Stimulated activated CD4-positive, alpha-beta T cell treated with anti-CD3 and anti-CD28 coated beads, Interleukin-2, amount 100 ng/mL, for 48 hours (primary cell): ENCODE measurements around the gene FBXL7.

Experiments
- DNase-seq, 2 donors: peaks; one replicate each; pipeline ENCODE4 v3.0.0-alpha.2; 2020

The FBXL7 gene

DNA sequence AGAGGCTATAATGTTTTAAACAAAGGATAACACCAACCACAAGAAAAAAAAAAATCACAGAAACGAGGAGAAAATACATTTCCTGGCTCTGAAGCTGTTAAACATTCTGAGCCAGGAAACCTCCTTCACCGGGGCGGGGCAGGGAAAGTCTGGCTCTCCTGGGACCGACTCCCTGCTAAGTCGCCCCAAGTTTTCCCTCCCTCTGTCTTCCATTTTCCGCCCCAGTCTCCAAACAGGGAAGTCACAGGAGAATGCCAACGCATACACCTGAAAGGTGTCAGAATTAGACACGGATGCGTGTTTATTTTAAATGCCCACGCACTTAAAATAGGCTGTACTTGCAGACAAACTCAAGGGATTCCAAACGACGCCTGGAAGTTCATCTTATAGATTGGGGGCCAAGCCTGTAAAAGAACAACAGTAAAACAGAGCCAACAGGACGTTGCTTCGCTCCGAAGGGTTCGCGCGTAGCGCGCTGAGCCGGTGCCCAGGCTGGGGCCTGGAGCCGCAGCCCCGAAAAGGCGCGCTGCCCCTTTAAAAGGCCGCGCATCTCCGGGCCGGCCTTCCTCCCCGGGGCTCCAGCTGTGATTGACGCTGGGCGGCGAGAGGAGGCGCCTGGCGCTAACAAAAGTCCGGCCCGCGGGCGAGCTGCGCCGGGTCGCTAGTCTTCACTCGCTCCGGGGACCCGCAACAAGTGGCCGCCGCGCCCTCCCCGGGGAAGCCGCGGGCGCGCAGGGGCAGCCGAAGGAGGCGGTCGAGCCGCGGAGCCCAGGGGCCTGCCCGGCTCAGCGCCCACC lies at the start of gene FBXL7:
Gene FBXL7 (plus strand): TSS at position 653 of the 797 bp plus-strand sequence.
- no peak for DNase-seq

GRCh38 chr5:15450473-15450872 lies 49.5 kb upstream of the FBXL7 start:
- no peak for DNase-seq

GRCh38 chr5:15450949-15451348 lies 49.0 kb upstream of the FBXL7 start:
- DNase-seq = no peak

DNA sequence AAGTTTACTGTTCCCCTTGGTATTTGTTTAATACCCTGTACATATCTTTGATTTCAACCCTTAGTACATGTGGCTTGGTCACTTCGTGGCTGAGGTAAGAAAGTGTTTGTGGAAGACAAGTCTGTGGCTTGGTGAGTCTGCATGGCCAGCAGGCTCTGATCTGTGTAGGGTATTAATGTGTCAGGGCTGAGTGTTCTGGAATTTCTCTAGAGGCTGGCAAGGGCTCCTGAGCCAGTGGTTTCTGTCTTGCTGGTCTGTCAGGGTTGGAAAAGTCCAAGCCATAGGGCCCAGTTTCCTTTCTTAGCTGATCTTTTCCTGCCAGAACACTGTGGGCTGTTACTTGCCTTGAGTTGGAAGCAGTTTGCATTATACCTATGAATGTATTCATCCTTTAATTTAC lies 48.0 kb upstream of the FBXL7 start:
- DNase-seq = no peak

DNA sequence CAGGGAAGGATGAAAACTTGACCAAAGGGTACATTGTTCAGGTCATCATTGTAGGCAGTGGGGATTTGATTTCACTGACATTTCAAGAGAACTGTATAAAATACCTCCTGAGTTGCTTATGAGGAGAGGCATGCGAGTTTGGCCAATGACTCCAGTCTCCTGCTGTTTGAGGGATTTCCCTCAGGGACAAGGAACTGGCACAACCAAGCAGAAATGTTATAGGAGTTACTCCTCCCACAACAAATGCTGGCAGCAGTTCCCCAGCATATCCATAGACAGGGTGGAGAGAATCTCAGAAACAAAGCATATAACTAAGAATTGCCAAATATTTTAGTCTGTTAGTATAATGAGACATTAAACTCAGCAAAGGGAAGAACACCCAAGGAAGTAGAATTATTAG lies 47.2 kb upstream of the FBXL7 start:
- DNase-seq = no peak

DNA sequence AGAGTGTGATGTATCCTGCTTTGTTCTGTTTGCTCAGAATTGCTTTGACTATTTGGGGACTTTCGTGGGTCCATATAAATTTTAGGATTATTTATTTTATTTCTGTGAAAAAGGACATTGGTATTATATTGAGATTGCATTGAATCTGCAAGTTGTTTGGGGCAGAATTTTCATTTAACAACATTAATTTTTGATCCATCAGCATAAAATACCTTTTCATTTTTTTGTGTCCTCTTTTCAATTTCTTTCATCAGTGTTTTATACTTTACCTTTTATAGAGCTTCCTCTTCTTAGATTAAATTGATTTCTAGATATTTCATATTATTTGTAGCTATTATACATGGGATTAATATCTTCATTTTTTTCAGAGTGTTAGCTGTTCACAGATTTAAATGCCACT lies 40.8 kb upstream of the FBXL7 start:
- DNase-seq = no peak

DNA sequence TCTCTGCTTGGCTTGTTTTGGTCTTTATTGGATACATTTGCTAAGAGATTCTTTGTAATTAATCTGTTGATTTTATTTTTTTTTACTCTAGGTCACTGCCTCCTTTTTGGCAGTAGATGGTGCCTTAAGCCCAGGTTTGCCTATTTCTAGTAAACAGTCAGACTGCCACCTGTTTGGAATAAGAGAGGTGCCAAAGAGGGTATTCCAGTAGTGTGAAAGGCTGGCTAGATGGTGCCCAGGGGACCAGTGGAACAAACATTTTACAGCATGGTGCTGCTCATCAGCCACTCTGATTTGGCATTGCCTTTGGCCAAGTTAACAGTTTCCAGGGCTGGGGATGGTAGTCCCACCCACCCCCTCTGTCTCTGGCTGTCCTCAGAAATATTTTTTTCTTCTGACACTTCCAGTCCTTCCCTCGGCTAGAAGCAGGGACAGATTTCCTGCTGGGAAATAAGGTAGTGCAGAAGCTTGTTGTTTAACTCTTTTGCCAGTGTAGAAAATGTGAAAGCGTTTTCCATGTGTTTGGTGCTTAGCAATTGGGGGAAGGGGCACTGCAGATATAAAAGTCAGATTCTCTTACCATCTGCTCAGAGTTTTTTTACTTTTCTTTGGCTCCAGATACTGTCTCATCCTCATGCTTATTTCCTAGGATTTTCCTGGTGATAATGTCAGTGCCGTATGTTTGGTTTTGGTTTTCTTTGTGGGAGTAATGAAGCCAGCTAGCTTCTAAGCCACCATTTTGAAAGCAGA lies 36.6 kb upstream of the FBXL7 start:
- DNase-seq = no peak

DNA sequence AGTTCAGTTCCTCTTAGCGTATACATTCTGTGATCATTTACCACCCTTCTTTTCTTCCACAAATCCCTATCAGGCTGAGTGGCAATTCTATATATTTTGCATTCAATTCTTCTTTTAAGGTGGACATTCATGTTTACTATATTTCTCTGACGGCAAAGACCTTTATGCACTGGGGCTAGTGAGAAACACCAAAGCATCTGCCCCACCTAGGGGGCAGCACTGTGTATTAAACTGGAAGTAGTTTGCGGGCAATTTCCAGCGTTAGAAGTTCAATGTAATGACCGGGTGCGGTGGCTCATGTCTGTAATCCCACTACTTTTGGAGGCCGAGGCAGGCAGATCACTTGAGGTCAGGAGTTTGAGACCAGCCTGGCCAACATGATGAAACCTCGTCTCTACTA lies 27.9 kb upstream of the FBXL7 start:
- no peak for DNase-seq

DNA sequence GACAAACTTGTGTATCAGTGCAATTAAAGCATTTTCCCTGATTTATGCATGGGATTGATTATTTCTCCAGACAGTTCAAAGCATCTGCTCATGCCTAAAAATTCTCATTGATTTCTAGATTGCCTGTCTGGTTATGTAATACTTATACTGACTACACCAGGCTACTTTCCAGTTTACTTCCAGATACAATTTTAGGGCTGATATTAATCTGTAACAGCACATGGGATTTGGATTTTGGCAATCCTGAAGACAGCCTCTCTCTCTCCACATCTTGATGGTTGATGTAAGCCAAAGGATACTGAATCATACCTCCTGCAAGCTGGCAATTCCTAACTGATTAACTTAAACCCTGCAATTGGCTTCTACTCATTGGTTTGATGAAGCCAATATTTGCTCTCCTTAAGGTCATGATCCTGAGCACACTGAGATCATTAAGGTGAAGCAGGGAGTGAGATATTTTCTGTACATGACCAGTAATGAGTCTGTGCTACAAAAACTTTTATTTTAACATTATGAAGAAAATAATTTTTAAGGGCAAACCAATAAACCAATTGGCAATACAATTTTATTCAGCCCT lies 25.7 kb upstream of the FBXL7 start:
- DNase-seq = no peak

GRCh38 chr5:15475367-15475766 lies 24.6 kb upstream of the FBXL7 start:
- no peak for DNase-seq

GRCh38 chr5:15476977-15477376 lies 23.0 kb upstream of the FBXL7 start:
- no peak for DNase-seq

DNA sequence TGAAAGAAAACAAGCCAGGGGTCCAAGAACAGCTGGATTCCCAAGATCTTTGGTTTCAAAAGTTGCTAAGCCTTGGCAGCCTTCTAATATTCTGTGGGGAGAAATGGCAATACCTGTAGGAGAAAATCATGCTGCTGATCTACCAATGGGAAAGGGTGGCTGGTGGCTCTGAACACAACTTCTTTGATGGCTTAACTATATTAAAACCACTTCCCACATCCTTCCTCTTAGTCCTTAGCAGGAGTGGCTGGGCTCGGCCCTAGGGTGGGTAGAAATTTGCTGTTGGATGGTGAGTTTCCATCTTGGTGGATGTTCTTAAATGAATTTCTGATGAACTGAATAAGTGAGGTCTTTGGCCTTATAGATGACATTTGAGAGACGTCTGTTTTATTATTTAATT lies 19.5 kb upstream of the FBXL7 start:
- DNase-seq = no peak

- no peak for DNase-seq
Measured at GRCh38 chr5:15483351-15484097, 16.5 kb upstream of the FBXL7 start.

GRCh38 chr5:15487228-15487627 lies 12.8 kb upstream of the FBXL7 start:
- DNase-seq = no peak

- no peak for DNase-seq
Measured at GRCh38 chr5:15489571-15490235, 10.3 kb upstream of the FBXL7 start.

DNA sequence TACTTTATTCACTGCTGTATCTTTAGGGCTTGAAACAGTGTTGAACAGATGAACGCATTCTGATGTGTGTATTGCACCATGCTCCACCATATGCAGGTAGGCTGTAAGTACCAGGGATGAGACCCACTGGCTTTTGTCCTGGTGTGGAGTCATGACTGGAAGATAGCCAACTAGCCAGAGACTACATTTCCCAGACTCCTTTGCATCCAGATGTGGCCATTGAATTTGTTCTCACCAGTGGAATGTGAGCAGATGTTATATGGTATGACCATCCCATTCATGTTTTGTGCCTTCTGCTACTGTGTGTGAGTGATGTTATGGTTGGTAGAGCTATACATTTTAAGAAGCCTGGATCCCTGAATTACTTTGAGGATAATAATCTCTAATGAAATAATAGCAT lies 7.4 kb upstream of the FBXL7 start:
- no peak for DNase-seq

- no peak for DNase-seq
Measured at GRCh38 chr5:15493501-15493900, 6.5 kb upstream of the FBXL7 start.

GRCh38 chr5:15495026-15495425 lies 5.0 kb upstream of the FBXL7 start:
- DNase-seq = no peak

- no peak for DNase-seq
Measured at GRCh38 chr5:15496886-15497285, 3.1 kb upstream of the FBXL7 start.

- no peak for DNase-seq
Measured at GRCh38 chr5:15500325-15501001, 483 bp downstream of the FBXL7 start.

DNA sequence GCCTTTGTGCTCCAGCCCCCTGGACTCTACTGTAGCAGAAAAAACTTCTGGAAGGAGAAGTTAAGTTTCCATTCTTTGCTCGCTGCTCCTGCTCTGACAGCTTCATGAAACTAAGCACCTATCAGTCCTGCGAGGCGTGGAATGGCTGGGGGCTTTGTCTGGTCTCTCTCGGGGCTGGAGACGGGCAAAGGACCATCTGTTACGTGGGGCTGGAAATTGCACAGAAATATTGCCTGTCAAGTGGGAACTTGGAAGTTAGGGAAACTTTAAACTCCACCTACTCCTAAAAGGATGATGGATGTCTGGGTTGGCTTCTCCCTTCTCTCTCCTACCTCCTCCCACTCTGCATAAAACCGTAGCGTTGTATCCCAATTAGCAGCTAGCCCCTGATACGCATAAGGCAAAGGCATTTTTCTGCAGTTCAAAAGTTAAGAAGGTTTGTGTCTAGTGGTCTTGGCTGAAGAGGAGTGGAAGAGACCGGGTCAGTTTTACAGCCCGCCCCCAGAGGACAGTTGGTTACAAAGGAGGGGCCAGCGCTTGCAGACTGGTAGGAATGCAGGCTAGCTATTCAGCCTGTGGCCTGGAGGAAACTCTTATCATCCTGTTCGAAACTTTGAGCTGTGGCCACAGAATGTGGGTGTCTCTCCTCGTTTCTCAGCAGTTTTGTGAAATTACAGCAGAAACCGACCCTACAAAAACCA lies 1.3 kb downstream of the FBXL7 start:
- DNase-seq = no peak

GRCh38 chr5:15502208-15502607 lies 2.2 kb downstream of the FBXL7 start:
- DNase-seq = no peak
